SU-DHL-6 (cell line): ENCODE results near the gene DMD.

ENCODE experiments used
- H2AFZ ChIP-seq: fragments of 200-600 bp; sonication (generic); 2 replicates; pipeline ENCODE4 v1.6.1; 2014; ENCODE audit warnings: low read depth, mild to moderate bottlenecking, moderate library complexity, mixed read lengths, antibody characterized with exemption, low read length; ENCODE audit not compliant: severe bottlenecking
- H3F3A ChIP-seq: fragments of 200-600 bp; shearing (Covaris generic); 2 replicates; pipeline ENCODE4 v1.6.0; 2016; ENCODE audit warnings: antibody characterized with exemption, mild to moderate bottlenecking; ENCODE audit not compliant: insufficient read depth
- H3K27ac ChIP-seq: fragments of 200-600 bp; sonication (generic); 2 replicates; pipeline ENCODE4 v1.5.1; 2016; ENCODE audit warnings: low read depth, mild to moderate bottlenecking, low read length, moderate library complexity, mixed read lengths
- H3K27me3 ChIP-seq: fragments of 200-600 bp; sonication (generic), shearing (Covaris generic); 2 replicates; pipeline ENCODE4 v1.6.0; 2014; ENCODE audit warnings: mild to moderate bottlenecking, low read length
- H3K36me3 ChIP-seq: fragments of 200-600 bp; sonication (generic); 2 replicates; pipeline ENCODE4 v1.6.1; 2014; ENCODE audit warnings: mild to moderate bottlenecking, low read length, mixed read lengths
- H3K4me2 ChIP-seq: fragments of 300-600, 200-600 bp; shearing (Covaris generic), sonication (generic); 2 replicates; pipeline ENCODE4 v1.6.0; 2014; ENCODE audit warnings: low read length, low read depth, mild to moderate bottlenecking; ENCODE audit not compliant: poor library complexity, severe bottlenecking
- H3K4me3 ChIP-seq: fragments of 200-600 bp; sonication (generic); 2 replicates; pipeline ENCODE4 v1.5.1; 2014; ENCODE audit warnings: antibody characterized with exemption, low read length, mild to moderate bottlenecking, mixed read lengths; ENCODE audit not compliant: insufficient read depth, poor library complexity, severe bottlenecking
- H3K79me2 ChIP-seq: fragments of 200-600 bp; sonication (generic); 2 replicates; pipeline ENCODE4 v1.6.1; 2014; ENCODE audit warnings: mild to moderate bottlenecking, low read length, moderate library complexity; ENCODE audit not compliant: insufficient read depth
- H3K9ac ChIP-seq: fragments of 200-600 bp; sonication (generic); 2 replicates; pipeline ENCODE4 v1.7.0; 2014; ENCODE audit warnings: mild to moderate bottlenecking, low read length
- H3K9me2 ChIP-seq: fragments of 200-600 bp; sonication (generic); replicated peaks from 2 replicates; pipeline ENCODE4 v1.6.1; 2014; ENCODE audit warnings: low read length; ENCODE audit not compliant: insufficient read depth
- H3K9me3 ChIP-seq: fragments of 200-600 bp; sonication (generic); 2 replicates; pipeline ENCODE4 v1.6.1; 2014; ENCODE audit warnings: low read length, mixed read lengths; ENCODE audit not compliant: insufficient read depth
- H4K20me1 ChIP-seq: fragments of 200-600 bp; sonication (generic); 2 replicates; pipeline ENCODE4 v1.6.1; 2014; ENCODE audit warnings: low read depth, mild to moderate bottlenecking, antibody characterized with exemption, low read length, moderate library complexity, mixed read lengths
- CTCF ChIP-seq: fragments of 200-600 bp; sonication (generic); IDR thresholded peaks from one replicate; pipeline ENCODE4 v1.5.1; 2017; ENCODE audit warnings: antibody characterized with exemption, mild to moderate bottlenecking, low read length, moderate library complexity; ENCODE audit not compliant: insufficient read depth, poor library complexity, severe bottlenecking
- EZH2phosphoT487 ChIP-seq: fragments of 200-600 bp; sonication (generic), shearing (Covaris generic); conservative IDR thresholded peaks from 2 replicates; pipeline ENCODE4 v1.6.1; 2018; ENCODE audit warnings: mild to moderate bottlenecking, antibody characterized with exemption, low read length, moderate library complexity, mixed read lengths

DMD gene

GRCh38 chrX:32571579-32571978 is 639.8 kb downstream of the DMD start:
- no peak overlapping the region for H3K9ac ChIP-seq
- no peak overlapping the region for H2AFZ ChIP-seq
- H4K20me1 ChIP-seq, result no peaks in the 10 kb centered on the region
- H3K27ac ChIP-seq, result no peak overlapping the region
- H3F3A ChIP-seq, result no peaks in the 10 kb centered on the region
- H3K4me3 ChIP-seq, result no peak overlapping the region
- no peak overlapping the region for H3K4me2 ChIP-seq
- no peaks in the 10 kb centered on the region for H3K36me3 ChIP-seq
- no peaks in the 10 kb centered on the region for H3K9me3 ChIP-seq
- H3K9me2 ChIP-seq, result no peaks in the 10 kb centered on the region
- H3K79me2 ChIP-seq, result no peaks in the 10 kb centered on the region
- no peaks in the 10 kb centered on the region for H3K27me3 ChIP-seq
- TF ChIP-seq CTCF (no peak), EZH2phosphoT487 (no peak)

- H3K4me3 ChIP-seq, result no peak overlapping the region
- no peak overlapping the region for H3K9ac ChIP-seq
- no peaks in the 10 kb centered on the region for H3K9me2 ChIP-seq
- no peak overlapping the region for H2AFZ ChIP-seq
- H3F3A ChIP-seq, result no peaks in the 10 kb centered on the region
- no peak for TF ChIP-seq CTCF
- no peak for TF ChIP-seq EZH2phosphoT487
- H3K9me3 ChIP-seq, result no peaks in the 10 kb centered on the region
- no peaks in the 10 kb centered on the region for H4K20me1 ChIP-seq
- no peak overlapping the region for H3K4me2 ChIP-seq
- H3K27me3 ChIP-seq, result no peaks in the 10 kb centered on the region
- no peaks in the 10 kb centered on the region for H3K79me2 ChIP-seq
- H3K36me3 ChIP-seq, result no peaks in the 10 kb centered on the region
- H3K27ac ChIP-seq, result no peak overlapping the region
Observed at GRCh38 chrX:32562261-32562660, 649.1 kb downstream of the DMD start.

GRCh38 chrX:32545101-32545500 is 666.2 kb downstream of the DMD start:
- Histone ChIP-seq H3K9me2 (no peaks in the 10 kb centered on the region), H2AFZ (no peak overlapping the region)
- no peak for TF ChIP-seq EZH2phosphoT487
- TF ChIP-seq CTCF, result no peak

More at GRCh38 chrX:32545101-32545500, 666.2 kb downstream of the DMD start:
- H3K27me3 ChIP-seq, result no peaks in the 10 kb centered on the region
- no peak overlapping the region for H3K9ac ChIP-seq
- H3K79me2 ChIP-seq, result no peaks in the 10 kb centered on the region
- H3F3A ChIP-seq, result no peaks in the 10 kb centered on the region
- no peaks in the 10 kb centered on the region for H4K20me1 ChIP-seq
- H3K36me3 ChIP-seq, result no peaks in the 10 kb centered on the region
- no peaks in the 10 kb centered on the region for H3K9me3 ChIP-seq
- no peak overlapping the region for H3K4me3 ChIP-seq
- no peak overlapping the region for H3K27ac ChIP-seq
- H3K4me2 ChIP-seq, result no peak overlapping the region
